HepG2 (cell line): Measurements from ENCODE around the gene ANO2. TPM values are rescaled to one million over a fixed set of nuclear protein-coding genes. Genes with fewer than 3 reads are reported as not detected.

ENCODE experiments used
- FOSL1 ChIP-seq: sonication (generic); formaldehyde crosslinking; IDR thresholded peaks from 2 replicates; pipeline ENCODE4 v1.9.0; 2021; ENCODE audit warnings: missing genetic modification reagents, borderline replicate concordance
- FOXA3 ChIP-seq: IDR thresholded peaks from 2 replicates; pipeline ENCODE4 v1.6.1; 2016; ENCODE audit warnings: missing genetic modification reagents, missing compliant biosample characterization
- GABPB1 ChIP-seq: IDR thresholded peaks from 2 replicates; pipeline ENCODE4 v1.6.1; 2016; ENCODE audit warnings: mild to moderate bottlenecking, missing genetic modification reagents, moderate library complexity, missing compliant biosample characterization
- HNRNPL ChIP-seq: fragments of 200-400 bp; formaldehyde crosslinking; IDR thresholded peaks from 2 replicates; pipeline ENCODE4 v1.6.1; 2017; ENCODE audit warnings: mild to moderate bottlenecking, low read depth, low read length
- KDM6A ChIP-seq: IDR thresholded peaks from 2 replicates; pipeline ENCODE4 v1.6.1; 2016; ENCODE audit warnings: low read depth
- MYC ChIP-seq: sonication (generic); formaldehyde crosslinking; IDR thresholded peaks from 2 replicates; pipeline ENCODE4 v1.9.0; 2021; ENCODE audit warnings: missing genetic modification reagents, borderline replicate concordance
- NFE2L1 ChIP-seq: sonication (generic); formaldehyde crosslinking; IDR thresholded peaks from 2 replicates; pipeline ENCODE4 v1.4.0; 2020; ENCODE audit warnings: missing genetic modification reagents, mild to moderate bottlenecking, borderline replicate concordance
- NR3C1 ChIP-seq: sonication (generic); formaldehyde crosslinking; IDR thresholded peaks from 2 replicates; pipeline ENCODE4 v1.4.0; 2020; ENCODE audit warnings: missing genetic modification reagents
- POGZ ChIP-seq: sonication (generic); formaldehyde crosslinking; IDR thresholded peaks from 2 replicates; pipeline ENCODE4 v1.4.0; 2020; ENCODE audit warnings: mild to moderate bottlenecking, missing genetic modification reagents
- SRSF4 ChIP-seq: fragments of 200-400 bp; formaldehyde crosslinking; IDR thresholded peaks from one replicate; pipeline ENCODE4 v1.6.1; 2018; ENCODE audit warnings: mild to moderate bottlenecking, low read depth, low read length, moderate library complexity; ENCODE audit not compliant: poor library complexity, severe bottlenecking
- TEAD2 ChIP-seq: sonication (generic); formaldehyde crosslinking; IDR thresholded peaks from 2 replicates; pipeline ENCODE4 v1.9.0; 2021; ENCODE audit warnings: missing genetic modification reagents
- TRIM24 ChIP-seq: sonication (generic); formaldehyde crosslinking; IDR thresholded peaks from 2 replicates; pipeline ENCODE4 v1.8.0; 2022; ENCODE audit warnings: mild to moderate bottlenecking, missing genetic modification reagents
- ZFYVE20 ChIP-seq: sonication (generic); formaldehyde crosslinking; IDR thresholded peaks from 2 replicates; pipeline ENCODE4 v1.8.0; 2023; ENCODE audit warnings: low read depth, mild to moderate bottlenecking, moderate library complexity, missing genetic modification reagents, borderline replicate concordance
- ZKSCAN8 ChIP-seq: IDR thresholded peaks from 2 replicates; pipeline ENCODE4 v1.6.1; 2016; ENCODE audit warnings: borderline replicate concordance, missing genetic modification reagents, missing compliant biosample characterization
- ZNF260 ChIP-seq: sonication (generic); formaldehyde crosslinking; IDR thresholded peaks from 2 replicates; pipeline ENCODE4 v1.4.0; 2020; ENCODE audit warnings: missing genetic modification reagents, low read depth, mild to moderate bottlenecking, borderline replicate concordance
- ZNF326 ChIP-seq: sonication (generic); formaldehyde crosslinking; IDR thresholded peaks from 2 replicates; pipeline ENCODE4 v1.4.0; 2020; ENCODE audit warnings: missing genetic modification reagents, borderline replicate concordance
- ZNF629 ChIP-seq: sonication (generic); formaldehyde crosslinking; conservative IDR thresholded peaks from 2 replicates; pipeline ENCODE4 v1.5.0; 2020; ENCODE audit warnings: missing genetic modification reagents
- polyA plus RNA-seq, 8 experiments: library from polyadenylated mRNA; depleted of rRNA in 3 of 8; stranded (reverse) in 7 of 8; unstranded in 1 of 8; fragments of >200 nt; fragmentation: Illumina TruSeq in 4 of 8; extraction: Trizol in 4 of 8; gene quantifications; 2 replicates each; pipeline versions ENCODE4 v1.2.1 to v1.2.3, GENCODE V29; 2011 to 2016; ENCODE audit warnings: low read depth in 4 of 8, missing spikeins in 1 of 8, mixed read lengths in 1 of 8; ENCODE audit not compliant: insufficient read depth in 1 of 8
- total RNA-seq, 5 experiments: library from RNA; depleted of rRNA; stranded (reverse); fragments of >200 nt; fragmentation: Illumina TruSeq; extraction: Trizol; gene quantifications; 2 replicates each; pipeline ENCODE4 v1.2.3, GENCODE V29; 2016; ENCODE audit warnings: low read depth in 1 of 5
- TF ChIP-seq, protein P1 (sequence below): sonication (generic); formaldehyde crosslinking; IDR thresholded peaks from 2 replicates; pipeline ENCODE4 v1.5.1; 2020; ENCODE audit warnings: missing genetic modification reagents, mild to moderate bottlenecking, borderline replicate concordance
- TF ChIP-seq, protein P2 (sequence below): sonication (generic); formaldehyde crosslinking; IDR thresholded peaks from 2 replicates; pipeline ENCODE4 v1.8.1; 2022; ENCODE audit warnings: low read depth, mild to moderate bottlenecking, missing genetic modification reagents
- TF ChIP-seq, protein P3 (sequence below): sonication (generic); formaldehyde crosslinking; IDR thresholded peaks from 2 replicates; pipeline ENCODE4 v1.4.0; 2020; ENCODE audit warnings: missing genetic modification reagents; ENCODE audit errors: not compliant biosample characterization
- TF ChIP-seq, protein P4 (sequence below): sonication (generic); formaldehyde crosslinking; IDR thresholded peaks from 2 replicates; pipeline ENCODE4 v1.4.0; 2020; ENCODE audit warnings: missing genetic modification reagents, borderline replicate concordance

ANO2 gene
- total and polyA plus RNA-seq, 2 of the 13 experiments (the other 11 are each of a cell fraction or from before 2014, with no cell fraction given), result 0.18 TPM; not detected in 1

DNA sequence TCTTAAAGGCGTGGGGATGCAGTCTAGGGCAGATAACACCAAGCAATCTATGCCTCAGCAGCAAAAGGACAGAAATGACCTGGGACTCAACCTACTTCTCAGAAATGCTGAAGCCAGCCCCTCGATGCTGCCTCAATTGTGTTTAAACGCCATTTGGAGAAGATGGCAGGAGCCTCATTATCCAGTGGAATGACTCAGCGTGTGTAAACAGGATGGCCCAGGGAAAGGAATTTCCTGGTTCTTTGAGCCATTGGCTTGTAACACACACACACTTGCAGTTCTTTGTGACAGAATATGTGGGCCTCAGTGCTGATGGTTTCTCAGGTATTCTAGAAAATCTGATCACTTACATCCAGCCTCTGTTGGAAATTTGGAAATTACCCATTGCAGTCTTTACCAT lies 358.9 kb downstream of the ANO2 start (continued):
- TF ChIP-seq, protein P1, sequence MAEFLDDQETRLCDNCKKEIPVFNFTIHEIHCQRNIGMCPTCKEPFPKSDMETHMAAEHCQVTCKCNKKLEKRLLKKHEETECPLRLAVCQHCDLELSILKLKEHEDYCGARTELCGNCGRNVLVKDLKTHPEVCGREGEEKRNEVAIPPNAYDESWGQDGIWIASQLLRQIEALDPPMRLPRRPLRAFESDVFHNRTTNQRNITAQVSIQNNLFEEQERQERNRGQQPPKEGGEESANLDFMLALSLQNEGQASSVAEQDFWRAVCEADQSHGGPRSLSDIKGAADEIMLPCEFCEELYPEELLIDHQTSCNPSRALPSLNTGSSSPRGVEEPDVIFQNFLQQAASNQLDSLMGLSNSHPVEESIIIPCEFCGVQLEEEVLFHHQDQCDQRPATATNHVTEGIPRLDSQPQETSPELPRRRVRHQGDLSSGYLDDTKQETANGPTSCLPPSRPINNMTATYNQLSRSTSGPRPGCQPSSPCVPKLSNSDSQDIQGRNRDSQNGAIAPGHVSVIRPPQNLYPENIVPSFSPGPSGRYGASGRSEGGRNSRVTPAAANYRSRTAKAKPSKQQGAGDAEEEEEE (CRISPR knock-in tag), result no peak
- TF ChIP-seq POGZ (CRISPR knock-in tag) (no peak), GABPB1 (CRISPR knock-in tag) (peak; percentile 33; the same call in 1 of the 2 replicates), ZKSCAN8 (no peak), ZNF326 (no peak), FOSL1 (CRISPR knock-in tag) (peak; percentile 80), SRSF4 (no peak), FOXA3 (CRISPR knock-in tag) (peak; percentile 75), NR3C1 (CRISPR knock-in tag) (no peak), NFE2L1 (no peak), KDM6A (CRISPR knock-in tag) (no peak), TRIM24 (no peak), ZFYVE20 (CRISPR knock-in tag) (no peak), HNRNPL (no peak), ZNF629 (no peak), MYC (no peak), TEAD2 (CRISPR knock-in tag) (no peak), ZNF260 (no peak)
- TF ChIP-seq, protein P2, sequence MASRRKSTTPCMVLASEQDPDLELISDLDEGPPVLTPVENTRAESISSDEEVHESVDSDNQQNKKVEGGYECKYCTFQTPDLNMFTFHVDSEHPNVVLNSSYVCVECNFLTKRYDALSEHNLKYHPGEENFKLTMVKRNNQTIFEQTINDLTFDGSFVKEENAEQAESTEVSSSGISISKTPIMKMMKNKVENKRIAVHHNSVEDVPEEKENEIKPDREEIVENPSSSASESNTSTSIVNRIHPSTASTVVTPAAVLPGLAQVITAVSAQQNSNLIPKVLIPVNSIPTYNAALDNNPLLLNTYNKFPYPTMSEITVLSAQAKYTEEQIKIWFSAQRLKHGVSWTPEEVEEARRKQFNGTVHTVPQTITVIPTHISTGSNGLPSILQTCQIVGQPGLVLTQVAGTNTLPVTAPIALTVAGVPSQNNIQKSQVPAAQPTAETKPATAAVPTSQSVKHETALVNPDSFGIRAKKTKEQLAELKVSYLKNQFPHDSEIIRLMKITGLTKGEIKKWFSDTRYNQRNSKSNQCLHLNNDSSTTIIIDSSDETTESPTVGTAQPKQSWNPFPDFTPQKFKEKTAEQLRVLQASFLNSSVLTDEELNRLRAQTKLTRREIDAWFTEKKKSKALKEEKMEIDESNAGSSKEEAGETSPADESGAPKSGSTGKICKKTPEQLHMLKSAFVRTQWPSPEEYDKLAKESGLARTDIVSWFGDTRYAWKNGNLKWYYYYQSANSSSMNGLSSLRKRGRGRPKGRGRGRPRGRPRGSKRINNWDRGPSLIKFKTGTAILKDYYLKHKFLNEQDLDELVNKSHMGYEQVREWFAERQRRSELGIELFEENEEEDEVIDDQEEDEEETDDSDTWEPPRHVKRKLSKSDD (CRISPR knock-in tag), result no peak
- TF ChIP-seq, protein P3, sequence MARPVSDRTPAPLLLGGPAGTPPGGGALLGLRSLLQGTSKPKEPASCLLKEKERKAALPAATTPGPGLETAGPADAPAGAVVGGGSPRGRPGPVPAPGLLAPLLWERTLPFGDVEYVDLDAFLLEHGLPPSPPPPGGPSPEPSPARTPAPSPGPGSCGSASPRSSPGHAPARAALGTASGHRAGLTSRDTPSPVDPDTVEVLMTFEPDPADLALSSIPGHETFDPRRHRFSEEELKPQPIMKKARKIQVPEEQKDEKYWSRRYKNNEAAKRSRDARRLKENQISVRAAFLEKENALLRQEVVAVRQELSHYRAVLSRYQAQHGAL (CRISPR knock-in tag), result no peak
- TF ChIP-seq, protein P4, sequence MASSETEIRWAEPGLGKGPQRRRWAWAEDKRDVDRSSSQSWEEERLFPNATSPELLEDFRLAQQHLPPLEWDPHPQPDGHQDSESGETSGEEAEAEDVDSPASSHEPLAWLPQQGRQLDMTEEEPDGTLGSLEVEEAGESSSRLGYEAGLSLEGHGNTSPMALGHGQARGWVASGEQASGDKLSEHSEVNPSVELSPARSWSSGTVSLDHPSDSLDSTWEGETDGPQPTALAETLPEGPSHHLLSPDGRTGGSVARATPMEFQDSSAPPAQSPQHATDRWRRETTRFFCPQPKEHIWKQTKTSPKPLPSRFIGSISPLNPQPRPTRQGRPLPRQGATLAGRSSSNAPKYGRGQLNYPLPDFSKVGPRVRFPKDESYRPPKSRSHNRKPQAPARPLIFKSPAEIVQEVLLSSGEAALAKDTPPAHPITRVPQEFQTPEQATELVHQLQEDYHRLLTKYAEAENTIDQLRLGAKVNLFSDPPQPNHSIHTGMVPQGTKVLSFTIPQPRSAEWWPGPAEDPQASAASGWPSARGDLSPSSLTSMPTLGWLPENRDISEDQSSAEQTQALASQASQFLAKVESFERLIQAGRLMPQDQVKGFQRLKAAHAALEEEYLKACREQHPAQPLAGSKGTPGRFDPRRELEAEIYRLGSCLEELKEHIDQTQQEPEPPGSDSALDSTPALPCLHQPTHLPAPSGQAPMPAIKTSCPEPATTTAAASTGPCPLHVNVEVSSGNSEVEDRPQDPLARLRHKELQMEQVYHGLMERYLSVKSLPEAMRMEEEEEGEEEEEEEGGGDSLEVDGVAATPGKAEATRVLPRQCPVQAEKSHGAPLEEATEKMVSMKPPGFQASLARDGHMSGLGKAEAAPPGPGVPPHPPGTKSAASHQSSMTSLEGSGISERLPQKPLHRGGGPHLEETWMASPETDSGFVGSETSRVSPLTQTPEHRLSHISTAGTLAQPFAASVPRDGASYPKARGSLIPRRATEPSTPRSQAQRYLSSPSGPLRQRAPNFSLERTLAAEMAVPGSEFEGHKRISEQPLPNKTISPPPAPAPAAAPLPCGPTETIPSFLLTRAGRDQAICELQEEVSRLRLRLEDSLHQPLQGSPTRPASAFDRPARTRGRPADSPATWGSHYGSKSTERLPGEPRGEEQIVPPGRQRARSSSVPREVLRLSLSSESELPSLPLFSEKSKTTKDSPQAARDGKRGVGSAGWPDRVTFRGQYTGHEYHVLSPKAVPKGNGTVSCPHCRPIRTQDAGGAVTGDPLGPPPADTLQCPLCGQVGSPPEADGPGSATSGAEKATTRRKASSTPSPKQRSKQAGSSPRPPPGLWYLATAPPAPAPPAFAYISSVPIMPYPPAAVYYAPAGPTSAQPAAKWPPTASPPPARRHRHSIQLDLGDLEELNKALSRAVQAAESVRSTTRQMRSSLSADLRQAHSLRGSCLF (CRISPR knock-in tag), result no peak
